ENCODE measurements around the gene CAPN14. TPM values are rescaled to one million over a fixed set of nuclear protein-coding genes. Genes with fewer than 3 reads are reported as not detected.

The CAPN14 gene
- total RNA-seq, 1 experiment from 2014 or later, result not detected

DNA sequence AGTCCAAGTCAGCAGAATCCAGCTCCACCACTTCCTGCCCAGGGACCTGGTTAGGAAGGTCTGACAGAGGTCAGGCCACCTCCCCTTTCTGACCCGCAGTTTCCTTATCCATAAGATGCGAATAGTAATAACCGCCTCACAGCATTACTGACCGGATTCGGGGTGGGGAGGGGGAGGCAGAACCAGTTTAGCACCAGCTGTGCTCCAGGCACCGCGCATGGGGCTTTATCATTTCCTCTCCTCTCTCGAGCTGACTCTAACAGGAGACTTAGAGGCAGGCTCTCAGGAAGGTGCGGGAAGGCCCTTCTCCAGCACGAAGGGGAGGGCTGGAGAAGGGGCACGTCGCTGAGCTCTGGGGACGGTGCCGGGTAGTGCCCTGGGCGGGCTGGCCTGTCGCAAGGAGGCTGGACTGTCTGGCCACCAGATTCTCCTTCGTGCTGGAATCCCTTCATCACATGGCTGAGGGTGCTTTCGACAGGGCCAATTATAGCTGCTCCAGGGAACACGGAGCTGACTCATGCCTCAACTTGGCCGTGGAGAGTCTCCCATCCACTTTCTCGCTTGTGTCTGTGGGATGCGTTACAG, 22.4 kb upstream of the CAPN14 start:
- CTCF ChIA-PET, result no interaction called here

DNA sequence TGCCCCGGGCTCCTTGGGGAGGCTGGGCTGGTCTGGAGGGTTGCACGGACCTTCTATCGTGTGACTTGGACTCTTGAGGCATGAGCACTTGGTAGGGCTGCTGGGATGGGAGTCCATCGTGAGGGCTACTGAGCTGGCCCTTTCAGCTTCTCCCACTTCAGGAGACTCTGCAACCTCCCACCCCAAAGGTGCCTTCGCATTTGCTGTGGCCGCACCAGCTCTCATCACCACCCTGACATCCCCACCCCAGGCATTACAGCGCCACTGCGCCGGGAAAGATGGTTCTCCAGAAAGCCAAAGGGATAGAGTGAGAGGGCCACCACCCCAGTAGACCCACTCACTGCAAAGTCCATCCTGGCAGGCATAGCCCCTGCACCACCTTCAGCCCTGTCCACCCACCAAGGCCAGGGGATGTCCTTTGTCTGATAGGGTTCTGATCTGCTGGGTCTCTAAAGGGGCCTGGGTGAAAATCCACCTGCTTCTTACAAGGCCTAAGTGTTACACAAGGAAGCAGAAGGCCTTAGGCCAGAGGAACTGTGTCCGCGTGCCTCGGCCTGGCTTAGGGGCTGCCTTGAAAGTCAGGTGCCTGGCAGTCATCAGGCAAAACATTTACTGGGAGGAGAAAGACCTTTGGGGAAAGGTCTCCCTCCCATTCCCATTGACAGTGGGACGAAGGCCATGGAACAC, 21.7 kb upstream of the CAPN14 start:
- H3K4me3 Mint-ChIP-seq (ENCODE audit: unreplicated experiment), result no peak overlapping the region
- H3K27me3 Mint-ChIP-seq (ENCODE audit: insufficient read depth, unreplicated experiment), result no peaks in the 10 kb centered on the region
- intact Hi-C loops (cut with micrococcal nuclease), result no loop called here
- ChIA-PET POLR2A (no interaction called here), CTCF (interaction anchor here (0.6 kb wide), 2 partner anchors 85 to 528 kb away, joined by 3 to 4 read pairs; no protein-coding TSS in a partner anchor)
- TF ChIP-seq, protein P1, sequence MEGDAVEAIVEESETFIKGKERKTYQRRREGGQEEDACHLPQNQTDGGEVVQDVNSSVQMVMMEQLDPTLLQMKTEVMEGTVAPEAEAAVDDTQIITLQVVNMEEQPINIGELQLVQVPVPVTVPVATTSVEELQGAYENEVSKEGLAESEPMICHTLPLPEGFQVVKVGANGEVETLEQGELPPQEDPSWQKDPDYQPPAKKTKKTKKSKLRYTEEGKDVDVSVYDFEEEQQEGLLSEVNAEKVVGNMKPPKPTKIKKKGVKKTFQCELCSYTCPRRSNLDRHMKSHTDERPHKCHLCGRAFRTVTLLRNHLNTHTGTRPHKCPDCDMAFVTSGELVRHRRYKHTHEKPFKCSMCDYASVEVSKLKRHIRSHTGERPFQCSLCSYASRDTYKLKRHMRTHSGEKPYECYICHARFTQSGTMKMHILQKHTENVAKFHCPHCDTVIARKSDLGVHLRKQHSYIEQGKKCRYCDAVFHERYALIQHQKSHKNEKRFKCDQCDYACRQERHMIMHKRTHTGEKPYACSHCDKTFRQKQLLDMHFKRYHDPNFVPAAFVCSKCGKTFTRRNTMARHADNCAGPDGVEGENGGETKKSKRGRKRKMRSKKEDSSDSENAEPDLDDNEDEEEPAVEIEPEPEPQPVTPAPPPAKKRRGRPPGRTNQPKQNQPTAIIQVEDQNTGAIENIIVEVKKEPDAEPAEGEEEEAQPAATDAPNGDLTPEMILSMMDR (IDR thresholded peaks at IDR 0.05; ENCODE audit: unreplicated experiment), result no peak
- no peak for DNase-seq (ENCODE audit: unreplicated experiment)
- no peaks in the 10 kb centered on the region for H3K4me1 Mint-ChIP-seq (ENCODE audit: insufficient read depth, unreplicated experiment)
- no peak overlapping the region for H3K27ac Mint-ChIP-seq (ENCODE audit: low read depth, unreplicated experiment)
- no TSS peak for BruUV-seq (replicated peaks)
- H3K36me3 Mint-ChIP-seq (ENCODE audit: insufficient read depth, unreplicated experiment), result no peaks in the 10 kb centered on the region
- no peaks in the 10 kb centered on the region for H3K9me3 Mint-ChIP-seq (ENCODE audit: unreplicated experiment)

More for the DNA sequence above, 22.4 kb upstream of the CAPN14 start:
- intact Hi-C loops (cut with micrococcal nuclease), result no loop called here
- Mint-ChIP-seq H3K4me1 (ENCODE audit: insufficient read depth, unreplicated experiment) (no peaks in the 10 kb centered on the region), H3K4me3 (ENCODE audit: unreplicated experiment) (no peak overlapping the region), H3K27me3 (ENCODE audit: insufficient read depth, unreplicated experiment) (no peaks in the 10 kb centered on the region), H3K27ac (ENCODE audit: low read depth, unreplicated experiment) (no peak overlapping the region), H3K36me3 (ENCODE audit: insufficient read depth, unreplicated experiment) (no peaks in the 10 kb centered on the region), H3K9me3 (ENCODE audit: unreplicated experiment) (no peaks in the 10 kb centered on the region)
- TF ChIP-seq, protein P1 (IDR thresholded peaks at IDR 0.05; ENCODE audit: unreplicated experiment), result no peak
- BruUV-seq (replicated peaks), result no TSS peak
- POLR2A ChIA-PET, result no interaction called here
- DNase-seq (ENCODE audit: unreplicated experiment), result no peak

DNA sequence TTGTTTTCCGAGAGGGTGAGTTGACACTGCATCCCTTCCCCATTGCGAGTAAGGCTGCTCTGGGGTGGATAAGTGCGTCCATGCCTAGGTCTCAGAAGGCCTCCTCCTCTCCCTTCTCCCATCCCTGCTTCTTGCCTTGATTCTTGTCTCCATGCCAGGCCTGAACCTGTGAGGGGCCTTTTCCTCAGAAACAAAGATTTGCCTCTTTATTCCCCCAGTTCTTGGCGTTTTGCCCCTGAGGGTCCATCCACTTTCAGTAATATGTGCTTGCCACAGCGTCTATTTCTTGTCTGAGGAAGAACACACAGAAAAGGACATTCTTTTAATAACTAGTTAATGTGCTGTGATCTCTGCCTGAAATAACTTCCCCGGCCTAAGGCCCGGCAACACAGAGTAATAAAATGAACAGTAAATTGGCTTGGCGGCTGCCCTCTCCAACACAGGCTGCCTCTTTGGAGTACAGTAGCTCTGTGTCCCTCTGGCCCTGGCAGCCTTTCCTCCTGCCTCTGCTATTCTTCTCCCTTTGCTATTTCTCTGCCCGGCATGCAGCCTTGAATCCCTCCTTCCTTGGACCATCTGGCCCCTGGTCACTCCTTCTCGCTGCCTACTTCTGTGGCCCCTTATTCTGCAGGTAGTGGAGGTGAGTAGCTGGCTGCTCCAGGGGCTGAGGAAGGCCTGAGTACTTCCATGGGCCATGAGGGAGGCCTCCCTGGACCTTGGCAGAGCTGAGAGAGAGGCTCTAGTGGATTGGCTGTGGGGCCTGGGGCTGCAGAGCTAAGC, 21.0 kb upstream of the CAPN14 start:
- H3K9me3 Mint-ChIP-seq (ENCODE audit: unreplicated experiment), result no peaks in the 10 kb centered on the region
- no peak overlapping the region for H3K27ac Mint-ChIP-seq (ENCODE audit: low read depth, unreplicated experiment)
- BruUV-seq (replicated peaks), result no TSS peak
- intact Hi-C loops (cut with micrococcal nuclease), result no loop called here
- DNase-seq (ENCODE audit: unreplicated experiment), result no peak
- TF ChIP-seq, protein P1 (IDR thresholded peaks at IDR 0.05; ENCODE audit: unreplicated experiment), result no peak
- no peaks in the 10 kb centered on the region for H3K36me3 Mint-ChIP-seq (ENCODE audit: insufficient read depth, unreplicated experiment)
- CTCF ChIA-PET, result interaction anchor here (0.6 kb wide), 2 partner anchors 86 to 527 kb away, joined by 3 to 4 read pairs; no protein-coding TSS in a partner anchor
- no peak overlapping the region for H3K4me3 Mint-ChIP-seq (ENCODE audit: unreplicated experiment)
- POLR2A ChIA-PET, result no interaction called here
- peaks cover under 1% of the 10 kb centered on the region for H3K4me1 Mint-ChIP-seq (ENCODE audit: insufficient read depth, unreplicated experiment)
- peaks cover 3% of the 10 kb centered on the region for H3K27me3 Mint-ChIP-seq (ENCODE audit: insufficient read depth, unreplicated experiment)

DNA sequence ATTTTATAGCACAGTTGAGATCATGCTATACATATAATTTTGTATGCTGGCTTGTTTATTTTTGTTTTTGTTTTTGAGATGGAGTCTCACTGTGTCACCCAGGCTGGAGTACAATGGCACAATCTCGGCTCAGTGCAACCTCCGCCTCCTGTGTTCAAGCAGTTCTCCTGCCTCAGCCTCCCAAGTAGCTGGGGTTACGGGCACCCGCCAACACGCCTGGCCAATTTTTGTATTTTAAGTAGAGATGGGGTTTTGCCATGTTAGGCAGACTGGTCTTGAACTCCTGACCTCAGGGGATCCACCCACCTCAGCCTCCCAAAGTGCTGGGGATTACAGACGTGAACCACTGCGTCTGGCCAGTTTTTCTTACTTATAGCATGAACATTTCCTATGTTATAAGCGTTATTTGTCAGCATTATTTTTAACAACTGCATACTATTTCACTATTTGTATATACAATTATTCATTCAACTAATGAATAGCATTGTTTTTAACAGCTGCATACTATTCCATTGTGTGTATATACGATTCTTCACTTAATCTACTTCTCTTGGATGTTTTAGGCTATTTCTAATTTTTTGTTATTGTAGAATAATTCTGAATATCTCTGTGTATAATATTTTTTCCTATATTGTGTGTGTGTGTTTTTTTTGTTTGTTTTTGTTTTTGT, 20.2 kb upstream of the CAPN14 start:
- ChIA-PET CTCF (no interaction called here), POLR2A (interaction anchor here (0.6 kb wide), 1 partner anchor 203 kb away, joined by 4 read pairs; no protein-coding TSS in a partner anchor)
- Mint-ChIP-seq H3K27me3 (ENCODE audit: insufficient read depth, unreplicated experiment) (peaks cover 12% of the 10 kb centered on the region), H3K36me3 (ENCODE audit: insufficient read depth, unreplicated experiment) (no peaks in the 10 kb centered on the region), H3K27ac (ENCODE audit: low read depth, unreplicated experiment) (no peak overlapping the region), H3K4me1 (ENCODE audit: insufficient read depth, unreplicated experiment) (peaks cover 4% of the 10 kb centered on the region), H3K9me3 (ENCODE audit: unreplicated experiment) (no peaks in the 10 kb centered on the region), H3K4me3 (ENCODE audit: unreplicated experiment) (no peak overlapping the region)
- TF ChIP-seq, protein P1 (IDR thresholded peaks at IDR 0.05; ENCODE audit: unreplicated experiment), result no peak
- no peak for DNase-seq (ENCODE audit: unreplicated experiment)
- intact Hi-C loops (cut with micrococcal nuclease), result no loop called here
- no TSS peak for BruUV-seq (replicated peaks)

Data from MCF 10A (cell line).